Measurements from ENCODE around the gene PCDH8.
"Not testable (repeated sequence)": the region's sequence is repeated elsewhere in the genome, so short reads cannot be mapped to it uniquely, and the experiment has no call there.

PCDH8 gene

DNA sequence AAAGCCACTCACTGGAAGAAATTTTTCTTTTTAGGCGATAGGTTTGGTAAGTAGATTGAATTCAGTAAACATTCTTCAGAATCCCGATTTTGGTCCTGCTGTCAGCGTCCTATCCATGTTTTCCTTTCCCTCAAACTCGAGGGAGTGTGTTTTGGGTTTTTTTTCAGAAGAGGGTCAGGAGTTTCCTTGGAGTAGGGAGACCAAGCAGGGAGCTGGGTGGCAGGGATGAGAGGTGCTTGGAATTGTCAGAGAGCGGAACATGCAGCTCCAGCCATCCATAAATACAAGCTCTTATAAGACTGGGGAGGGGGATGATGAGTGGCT, 1.6 kb upstream of the PCDH8 start:
- ATAC-seq (no peak), DNase-seq (no peak)

DNA sequence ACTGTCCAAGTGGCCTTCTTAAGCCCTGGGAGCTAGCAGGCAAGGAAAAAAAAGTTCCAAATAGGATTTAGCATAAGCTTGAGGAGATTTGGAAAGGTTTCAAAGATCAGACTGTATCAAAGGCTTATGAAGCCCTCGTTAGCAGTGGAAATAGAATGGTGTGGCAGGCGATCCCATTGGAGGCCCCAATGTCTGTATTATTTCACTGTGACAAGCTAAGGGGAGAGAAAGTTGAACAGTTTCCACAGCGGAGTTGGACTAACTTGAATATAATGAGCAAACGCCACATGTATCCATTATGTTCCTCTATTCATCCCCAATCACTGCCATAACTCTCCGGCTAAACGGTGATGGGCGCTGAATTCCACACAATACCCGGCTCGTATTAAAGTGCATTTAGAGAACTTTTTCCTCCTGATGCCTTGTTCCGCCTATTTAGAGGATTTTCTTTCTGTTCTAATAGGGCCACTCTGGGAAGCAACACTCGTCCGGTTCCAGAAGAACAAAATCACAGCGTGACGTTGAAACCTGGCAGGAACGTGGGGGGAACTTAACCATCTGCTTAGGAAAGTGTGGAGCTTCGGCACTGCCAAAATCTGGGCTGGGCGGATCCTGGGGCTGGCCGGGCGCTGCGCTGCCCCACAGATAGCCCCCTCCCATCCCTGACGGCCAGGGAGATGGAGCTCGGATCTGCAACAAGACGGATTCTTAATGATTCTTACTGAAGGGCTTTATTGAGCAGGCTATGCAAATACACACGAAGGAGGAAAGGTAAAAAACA, 1.0 kb upstream of the PCDH8 start:
- ATAC-seq (no peak), DNase-seq (no peak)

GRCh38 chr13:52847682-52848432, 583 bp downstream of the PCDH8 start:
- ATAC-seq (no peak), DNase-seq (no peak)

DNA sequence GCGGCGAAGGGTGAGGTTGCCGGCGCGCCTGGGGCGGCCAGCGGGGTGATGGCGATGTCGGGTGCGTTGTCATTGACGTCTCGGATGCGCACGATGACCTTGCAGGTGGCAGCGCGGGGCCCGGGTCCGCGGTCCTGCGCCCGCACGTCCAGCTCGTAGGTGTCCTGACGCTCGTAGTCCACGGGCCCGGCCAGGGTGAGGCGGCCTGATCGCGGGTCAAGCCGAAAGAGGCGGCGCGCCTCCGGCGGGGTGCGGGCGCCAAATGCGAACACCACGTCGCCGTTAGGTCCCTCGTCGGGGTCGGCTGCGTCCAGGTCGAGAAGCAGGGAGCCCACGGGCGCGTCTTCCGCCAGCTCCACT, 1.1 kb downstream of the PCDH8 start:
- ATAC-seq, result no peak
- no peak for DNase-seq

DNA sequence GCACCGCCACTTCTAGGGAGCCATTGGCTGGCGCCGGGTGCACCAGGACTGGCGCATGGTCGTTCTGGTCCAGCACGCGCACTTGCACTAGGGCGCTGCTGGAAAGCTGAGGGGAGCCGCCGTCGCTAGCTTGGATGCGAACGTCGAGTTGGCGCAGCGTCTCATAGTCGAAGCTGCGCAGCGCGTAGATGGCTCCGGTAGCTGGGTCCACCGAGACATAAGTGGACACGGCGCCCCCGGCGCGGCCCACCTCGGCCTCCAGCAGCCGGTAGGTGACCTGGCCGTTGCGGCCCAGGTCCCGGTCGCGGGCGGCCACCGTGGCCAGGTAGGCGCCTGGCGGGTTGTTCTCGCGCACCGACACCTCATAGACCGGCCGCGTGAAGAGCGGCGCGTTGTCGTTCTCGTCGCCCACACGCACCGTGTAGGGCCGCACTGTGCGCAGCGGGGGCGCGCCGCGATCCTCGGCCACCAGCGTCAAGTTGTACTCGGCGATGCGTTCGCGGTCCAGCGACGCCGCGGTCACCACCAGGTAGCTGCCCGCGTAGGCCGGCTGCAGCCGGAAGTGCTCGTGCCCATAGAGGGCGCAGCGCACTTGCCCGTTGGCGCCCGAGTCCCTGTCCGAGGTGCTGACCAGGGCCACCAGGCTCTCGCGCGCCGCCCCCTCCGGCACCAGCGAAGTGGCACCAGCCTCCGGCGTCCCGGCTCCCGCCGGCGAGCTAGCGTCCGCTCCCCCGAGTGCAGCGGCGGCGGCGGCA, 1.7 kb downstream of the PCDH8 start:
- no peak for ATAC-seq
- DNase-seq, result peak; percentile 49

GRCh38 chr13:52845766-52846566, 2.5 kb downstream of the PCDH8 start:
- ATAC-seq (peak; percentile 37), DNase-seq (peak; percentile 46)

DNA sequence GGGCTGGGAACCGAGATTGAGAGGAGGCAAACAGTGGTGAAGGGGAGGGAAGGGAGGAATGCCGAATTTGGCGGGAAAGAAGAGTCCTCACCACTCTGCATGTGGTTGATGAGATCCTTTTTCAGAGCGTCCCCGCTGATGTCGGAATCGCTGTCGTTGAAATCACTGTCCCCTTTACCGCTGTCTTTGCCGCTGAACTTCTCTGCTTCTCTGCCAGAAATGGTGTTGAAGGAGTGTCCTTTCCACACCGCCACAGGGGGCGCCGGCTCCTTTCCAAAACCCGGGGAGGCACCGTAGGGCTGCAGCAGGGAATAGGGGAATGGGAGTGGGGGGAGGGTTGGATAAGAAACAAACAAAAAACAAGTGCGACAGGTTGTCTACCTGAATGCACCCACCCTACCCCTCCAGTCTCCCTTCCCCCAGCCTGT, 3.1 kb downstream of the PCDH8 start:
- DNase-seq (no peak), ATAC-seq (no peak)

GRCh38 chr13:52844836-52845235, 3.6 kb downstream of the PCDH8 start:
- DNase-seq (no peak), ATAC-seq (no peak)

DNA sequence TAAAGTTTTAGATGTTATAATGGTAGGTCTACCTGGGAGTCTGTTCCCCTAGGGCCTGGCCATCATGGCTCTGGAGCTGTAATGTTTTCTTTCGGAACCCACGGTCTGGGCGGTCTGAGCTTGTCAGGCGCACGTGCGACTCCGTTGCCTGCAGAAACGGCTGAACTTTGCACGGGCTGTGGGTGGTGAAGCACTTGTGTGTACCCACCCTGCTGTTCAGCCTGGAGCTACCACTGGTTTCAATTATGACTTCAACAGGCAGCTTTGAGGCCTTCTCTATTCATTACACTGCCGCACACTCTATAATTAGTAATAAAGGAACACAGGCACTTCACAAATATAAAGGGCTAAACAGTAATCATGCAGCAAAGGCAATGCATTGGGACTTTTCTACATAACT, 6.0 kb downstream of the PCDH8 start:
- DNase-seq (no peak), ATAC-seq (no peak)

GRCh38 chr13:52840066-52840465, 8.4 kb downstream of the PCDH8 start:
- DNase-seq (no peak), ATAC-seq (no peak)

GRCh38 chr13:52838433-52839107, 9.9 kb downstream of the PCDH8 start:
- no peak for ATAC-seq
- DNase-seq, result no peak

- ATAC-seq (no peak), DNase-seq (no peak)
Measured at GRCh38 chr13:52837850-52838249, 10.6 kb downstream of the PCDH8 start.

DNA sequence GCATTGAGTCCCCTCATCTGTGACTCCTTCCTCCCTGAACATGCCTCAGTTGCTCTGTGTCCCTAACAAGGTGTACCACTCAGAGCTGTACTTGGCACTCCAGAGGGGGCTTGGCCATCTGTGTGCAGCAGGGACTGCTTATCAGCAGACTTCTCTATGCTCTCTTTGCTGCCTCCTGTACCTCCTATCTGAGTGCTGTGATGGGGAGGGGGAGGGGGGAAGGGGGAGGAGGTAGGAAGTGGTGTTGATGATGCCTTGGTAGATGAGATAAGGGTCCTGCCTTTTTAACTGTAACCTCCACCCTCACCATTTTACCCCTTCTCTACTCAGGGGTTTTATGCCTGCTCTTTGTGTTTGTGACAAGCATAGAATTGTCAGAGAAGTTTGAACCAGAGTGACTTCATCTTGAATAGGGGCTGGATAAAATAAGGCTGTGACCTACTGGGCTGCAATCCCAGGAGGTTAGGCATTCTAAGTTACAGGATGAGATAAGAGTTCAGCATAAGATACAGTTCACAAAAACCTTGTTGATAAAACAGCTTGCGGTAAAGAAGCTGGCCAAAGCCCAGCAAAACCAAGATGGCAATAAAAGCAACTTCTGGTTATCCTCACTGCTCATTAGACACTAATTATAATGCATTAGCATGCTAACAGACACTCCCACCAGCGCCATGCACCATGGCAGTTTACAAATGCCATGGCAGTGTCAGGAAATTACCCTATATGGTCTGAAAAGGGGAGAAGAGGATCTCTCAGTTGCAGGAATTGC, 13.2 kb downstream of the PCDH8 start:
- no peak for DNase-seq
- no peak for ATAC-seq

- ATAC-seq (no peak), DNase-seq (no peak)
Measured at GRCh38 chr13:52833296-52833875, 15.1 kb downstream of the PCDH8 start.

- DNase-seq, result no peak
- no peak for ATAC-seq
Measured at GRCh38 chr13:52832313-52832712, 16.1 kb downstream of the PCDH8 start.

- no peak for DNase-seq
- ATAC-seq, result no peak
Measured at GRCh38 chr13:52830946-52831345, 17.5 kb downstream of the PCDH8 start.

GRCh38 chr13:52827839-52828238, 20.6 kb downstream of the PCDH8 start:
- ATAC-seq, result no peak
- DNase-seq, result no peak

- not testable (repeated sequence) for ATAC-seq, DNase-seq
Measured at GRCh38 chr13:52817886-52818285, 30.6 kb downstream of the PCDH8 start.

GRCh38 chr13:52815330-52815729, 33.1 kb downstream of the PCDH8 start:
- no peak for ATAC-seq

GRCh38 chr13:52812941-52813340, 35.5 kb downstream of the PCDH8 start:
- ATAC-seq (no peak), DNase-seq (no peak)

More at GRCh38 chr13:52815330-52815729, 33.1 kb downstream of the PCDH8 start:
- DNase-seq, result no peak

DNA sequence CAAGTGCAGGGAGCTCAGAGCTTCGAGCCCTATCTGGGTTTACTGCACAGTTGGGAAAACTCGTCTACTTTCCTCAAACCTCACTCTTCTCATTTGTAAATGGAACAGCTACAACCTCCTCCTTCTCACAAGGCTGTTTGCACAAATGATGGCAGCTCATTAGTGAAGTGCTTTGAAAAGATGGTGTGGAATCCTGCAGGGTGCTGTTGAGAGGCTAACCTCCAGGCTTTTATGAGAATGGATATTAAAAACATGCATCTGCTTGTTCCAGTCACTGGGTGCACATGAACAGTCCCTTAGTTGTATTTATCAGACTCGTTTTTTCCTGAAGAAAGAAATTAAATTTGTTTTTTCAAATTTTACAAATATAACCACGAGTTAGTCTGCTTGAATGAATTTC, 36.6 kb downstream of the PCDH8 start:
- no peak for DNase-seq
- no peak for ATAC-seq

Data from stimulated activated naive CD8-positive, alpha-beta T cell treated with anti-CD3 and anti-CD28 coated beads, Interleukin-15, Interleukin-2, amounts not matched to agents 100 U/mL and 50 U/mL, for 24 hours (primary cell).